GM23338 (cell line): Measurements from ENCODE around the gene LMO7.

Source experiments
- CREB1 ChIP-seq: fragments of 250-450 bp; sonication (Bioruptor Pico); IDR thresholded peaks from 2 replicates; pipeline ENCODE4 v1.5.0; 2020; ENCODE audit warnings: low read depth, mild to moderate bottlenecking, moderate library complexity
- ETS1 ChIP-seq: IDR thresholded peaks from 2 replicates; pipeline ENCODE4 v1.6.1; 2016; ENCODE audit warnings: antibody characterized with exemption
- EZH2 ChIP-seq: fragments of 200-600 bp; sonication (generic); IDR thresholded peaks from one replicate; pipeline ENCODE4 v1.8.0; 2017; ENCODE audit warnings: antibody characterized with exemption, mild to moderate bottlenecking, low read depth; ENCODE audit not compliant: unreplicated experiment
- EZH2phosphoT487 ChIP-seq: fragments of 200-600 bp; sonication (generic); IDR thresholded peaks from one replicate; pipeline ENCODE4 v1.8.1; 2018; ENCODE audit warnings: antibody characterized with exemption; ENCODE audit not compliant: unreplicated experiment
- JUNB ChIP-seq: IDR thresholded peaks from one replicate; pipeline ENCODE4 v1.6.1; 2016; ENCODE audit warnings: antibody characterized with exemption; ENCODE audit not compliant: unreplicated experiment
- NANOG ChIP-seq: IDR thresholded peaks from 2 replicates; pipeline ENCODE4 v1.6.1; 2016; ENCODE audit warnings: antibody characterized with exemption, borderline replicate concordance
- POLR2AphosphoS5 ChIP-seq: IDR thresholded peaks from 2 replicates; pipeline ENCODE4 v1.6.1; 2016; ENCODE audit warnings: antibody characterized with exemption, low read depth
- REST ChIP-seq: IDR thresholded peaks from one replicate; pipeline ENCODE4 v1.6.1; 2018; ENCODE audit warnings: antibody characterized with exemption; ENCODE audit not compliant: unreplicated experiment
- ZNF114 ChIP-seq: fragments of 250-450 bp; sonication (Bioruptor Pico); IDR thresholded peaks from 2 replicates; pipeline ENCODE4 v1.5.0; 2020; ENCODE audit warnings: mild to moderate bottlenecking, moderate library complexity
- ZNF331 ChIP-seq: fragments of 250-450 bp; sonication (Bioruptor Pico); IDR thresholded peaks from 2 replicates; pipeline ENCODE4 v1.5.0; 2020; ENCODE audit warnings: low read depth, mild to moderate bottlenecking, moderate library complexity
- TF ChIP-seq, protein P1 (sequence below), 2 experiments: fragments of 200-600 bp in 1 of 2; sonication (generic) in 1 of 2; conservative IDR thresholded peaks; 2 replicates each; pipeline versions ENCODE4 v1.5.1 to v1.6.1; 2016 to 2017; ENCODE audit warnings: antibody characterized with exemption in 2 of 2, low read depth in 2 of 2, mild to moderate bottlenecking in 2 of 2, moderate library complexity in 1 of 2
- TF ChIP-seq, protein P2 (sequence below): fragments of 250-450 bp; sonication (Bioruptor Pico); IDR thresholded peaks from 2 replicates; pipeline ENCODE4 v1.5.0; 2020; ENCODE audit warnings: mild to moderate bottlenecking, moderate library complexity

DNA sequence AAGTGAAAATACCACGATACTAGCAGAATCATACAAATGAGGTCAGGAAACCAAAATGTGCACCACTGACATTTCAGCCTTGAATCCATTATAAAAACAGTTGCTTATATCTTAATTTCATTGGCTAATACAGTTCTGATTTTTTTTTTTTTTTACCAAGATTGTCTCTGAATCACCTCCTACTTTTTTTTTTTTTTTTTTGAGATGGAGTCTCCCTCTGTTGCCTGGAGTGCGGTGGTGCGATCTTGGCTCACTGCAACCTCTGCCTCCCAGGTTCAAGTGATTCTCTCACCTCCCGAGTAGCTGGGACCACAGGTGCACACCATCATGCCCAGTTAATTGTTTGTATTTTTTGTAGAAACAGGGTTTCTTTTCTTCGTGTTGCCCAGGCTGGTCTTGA lies 270.2 kb downstream of the LMO7 start:
- TF ChIP-seq, protein P1, sequence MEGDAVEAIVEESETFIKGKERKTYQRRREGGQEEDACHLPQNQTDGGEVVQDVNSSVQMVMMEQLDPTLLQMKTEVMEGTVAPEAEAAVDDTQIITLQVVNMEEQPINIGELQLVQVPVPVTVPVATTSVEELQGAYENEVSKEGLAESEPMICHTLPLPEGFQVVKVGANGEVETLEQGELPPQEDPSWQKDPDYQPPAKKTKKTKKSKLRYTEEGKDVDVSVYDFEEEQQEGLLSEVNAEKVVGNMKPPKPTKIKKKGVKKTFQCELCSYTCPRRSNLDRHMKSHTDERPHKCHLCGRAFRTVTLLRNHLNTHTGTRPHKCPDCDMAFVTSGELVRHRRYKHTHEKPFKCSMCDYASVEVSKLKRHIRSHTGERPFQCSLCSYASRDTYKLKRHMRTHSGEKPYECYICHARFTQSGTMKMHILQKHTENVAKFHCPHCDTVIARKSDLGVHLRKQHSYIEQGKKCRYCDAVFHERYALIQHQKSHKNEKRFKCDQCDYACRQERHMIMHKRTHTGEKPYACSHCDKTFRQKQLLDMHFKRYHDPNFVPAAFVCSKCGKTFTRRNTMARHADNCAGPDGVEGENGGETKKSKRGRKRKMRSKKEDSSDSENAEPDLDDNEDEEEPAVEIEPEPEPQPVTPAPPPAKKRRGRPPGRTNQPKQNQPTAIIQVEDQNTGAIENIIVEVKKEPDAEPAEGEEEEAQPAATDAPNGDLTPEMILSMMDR (conservative IDR thresholded peaks at IDR 0.05; ENCODE audit: low read depth in 2 of 2), result peak; percentile 24 to 44; a peak in 3 of 4 replicates
- TF ChIP-seq POLR2AphosphoS5 (no peak), EZH2 (no peak), REST (no peak), ZNF114 (CRISPR knock-in tag) (no peak), CREB1 (CRISPR knock-in tag) (no peak), EZH2phosphoT487 (no peak), ZNF331 (CRISPR knock-in tag) (no peak), NANOG (no peak), ETS1 (no peak), JUNB (no peak)
- TF ChIP-seq, protein P2, sequence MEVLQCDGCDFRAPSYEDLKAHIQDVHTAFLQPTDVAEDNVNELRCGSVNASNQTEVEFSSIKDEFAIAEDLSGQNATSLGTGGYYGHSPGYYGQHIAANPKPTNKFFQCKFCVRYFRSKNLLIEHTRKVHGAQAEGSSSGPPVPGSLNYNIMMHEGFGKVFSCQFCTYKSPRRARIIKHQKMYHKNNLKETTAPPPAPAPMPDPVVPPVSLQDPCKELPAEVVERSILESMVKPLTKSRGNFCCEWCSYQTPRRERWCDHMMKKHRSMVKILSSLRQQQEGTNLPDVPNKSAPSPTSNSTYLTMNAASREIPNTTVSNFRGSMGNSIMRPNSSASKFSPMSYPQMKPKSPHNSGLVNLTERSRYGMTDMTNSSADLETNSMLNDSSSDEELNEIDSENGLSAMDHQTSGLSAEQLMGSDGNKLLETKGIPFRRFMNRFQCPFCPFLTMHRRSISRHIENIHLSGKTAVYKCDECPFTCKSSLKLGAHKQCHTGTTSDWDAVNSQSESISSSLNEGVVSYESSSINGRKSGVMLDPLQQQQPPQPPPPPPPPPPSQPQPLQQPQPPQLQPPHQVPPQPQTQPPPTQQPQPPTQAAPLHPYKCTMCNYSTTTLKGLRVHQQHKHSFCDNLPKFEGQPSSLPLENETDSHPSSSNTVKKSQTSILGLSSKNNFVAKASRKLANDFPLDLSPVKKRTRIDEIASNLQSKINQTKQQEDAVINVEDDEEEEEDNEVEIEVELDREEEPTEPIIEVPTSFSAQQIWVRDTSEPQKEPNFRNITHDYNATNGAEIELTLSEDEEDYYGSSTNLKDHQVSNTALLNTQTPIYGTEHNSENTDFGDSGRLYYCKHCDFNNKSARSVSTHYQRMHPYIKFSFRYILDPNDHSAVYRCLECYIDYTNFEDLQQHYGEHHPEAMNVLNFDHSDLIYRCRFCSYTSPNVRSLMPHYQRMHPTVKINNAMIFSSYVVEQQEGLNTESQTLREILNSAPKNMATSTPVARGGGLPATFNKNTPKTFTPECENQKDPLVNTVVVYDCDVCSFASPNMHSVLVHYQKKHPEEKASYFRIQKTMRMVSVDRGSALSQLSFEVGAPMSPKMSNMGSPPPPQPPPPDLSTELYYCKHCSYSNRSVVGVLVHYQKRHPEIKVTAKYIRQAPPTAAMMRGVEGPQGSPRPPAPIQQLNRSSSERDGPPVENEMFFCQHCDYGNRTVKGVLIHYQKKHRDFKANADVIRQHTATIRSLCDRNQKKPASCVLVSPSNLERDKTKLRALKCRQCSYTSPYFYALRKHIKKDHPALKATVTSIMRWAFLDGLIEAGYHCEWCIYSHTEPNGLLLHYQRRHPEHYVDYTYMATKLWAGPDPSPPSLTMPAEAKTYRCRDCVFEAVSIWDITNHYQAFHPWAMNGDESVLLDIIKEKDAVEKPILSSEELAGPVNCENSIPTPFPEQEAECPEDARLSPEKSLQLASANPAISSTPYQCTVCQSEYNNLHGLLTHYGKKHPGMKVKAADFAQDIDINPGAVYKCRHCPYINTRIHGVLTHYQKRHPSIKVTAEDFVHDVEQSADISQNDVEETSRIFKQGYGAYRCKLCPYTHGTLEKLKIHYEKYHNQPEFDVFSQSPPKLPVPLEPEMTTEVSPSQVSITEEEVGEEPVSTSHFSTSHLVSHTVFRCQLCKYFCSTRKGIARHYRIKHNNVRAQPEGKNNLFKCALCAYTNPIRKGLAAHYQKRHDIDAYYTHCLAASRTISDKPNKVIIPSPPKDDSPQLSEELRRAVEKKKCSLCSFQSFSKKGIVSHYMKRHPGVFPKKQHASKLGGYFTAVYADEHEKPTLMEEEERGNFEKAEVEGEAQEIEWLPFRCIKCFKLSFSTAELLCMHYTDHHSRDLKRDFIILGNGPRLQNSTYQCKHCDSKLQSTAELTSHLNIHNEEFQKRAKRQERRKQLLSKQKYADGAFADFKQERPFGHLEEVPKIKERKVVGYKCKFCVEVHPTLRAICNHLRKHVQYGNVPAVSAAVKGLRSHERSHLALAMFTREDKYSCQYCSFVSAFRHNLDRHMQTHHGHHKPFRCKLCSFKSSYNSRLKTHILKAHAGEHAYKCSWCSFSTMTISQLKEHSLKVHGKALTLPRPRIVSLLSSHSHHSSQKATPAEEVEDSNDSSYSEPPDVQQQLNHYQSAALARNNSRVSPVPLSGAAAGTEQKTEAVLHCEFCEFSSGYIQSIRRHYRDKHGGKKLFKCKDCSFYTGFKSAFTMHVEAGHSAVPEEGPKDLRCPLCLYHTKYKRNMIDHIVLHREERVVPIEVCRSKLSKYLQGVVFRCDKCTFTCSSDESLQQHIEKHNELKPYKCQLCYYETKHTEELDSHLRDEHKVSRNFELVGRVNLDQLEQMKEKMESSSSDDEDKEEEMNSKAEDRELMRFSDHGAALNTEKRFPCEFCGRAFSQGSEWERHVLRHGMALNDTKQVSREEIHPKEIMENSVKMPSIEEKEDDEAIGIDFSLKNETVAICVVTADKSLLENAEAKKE (CRISPR knock-in tag), result no peak
